Measurements from ENCODE around the gene PLXNC1.

The PLXNC1 gene

DNA sequence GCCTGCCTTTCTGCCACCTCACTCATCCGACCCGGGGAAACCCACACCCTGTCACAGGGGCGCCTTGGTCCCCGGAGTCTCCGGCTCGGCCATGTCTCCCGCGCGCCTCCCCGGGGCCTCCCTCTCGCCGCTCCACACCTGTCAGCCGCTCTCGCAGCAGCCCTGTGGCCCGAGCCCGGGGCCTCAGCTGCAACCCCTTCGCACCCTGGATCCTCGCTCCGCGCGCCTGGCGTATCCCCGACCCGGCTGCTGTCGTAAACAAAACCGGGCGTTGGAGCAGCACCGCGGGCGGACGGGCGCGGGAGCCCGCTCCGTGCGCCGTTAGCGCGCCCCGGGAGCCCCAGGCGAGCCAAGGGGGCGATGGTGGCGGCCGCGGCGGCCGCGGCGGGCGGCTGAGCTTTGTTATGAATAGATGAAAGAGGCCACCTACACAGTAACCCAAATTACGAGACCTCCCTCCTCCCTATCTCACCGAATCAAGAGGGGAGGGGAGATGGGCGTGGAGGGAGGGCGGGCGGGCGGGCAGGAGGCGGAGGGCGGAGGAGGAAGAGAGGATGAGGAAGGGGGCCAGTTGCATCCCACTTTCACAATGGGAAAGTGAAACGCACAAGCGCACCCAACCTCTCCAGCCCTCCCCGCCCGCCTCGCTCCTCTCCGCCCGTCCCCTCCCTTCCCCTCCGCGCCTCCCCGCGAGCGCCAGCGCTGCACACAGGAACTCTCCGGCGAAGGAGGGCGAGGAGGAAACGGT lies at the start of gene PLXNC1:
Gene PLXNC1, plus strand, starts transcription at position 587 of the 748 bp plus-strand sequence. CDS start 395 bp downstream, outside the sequence.
- DNase-seq, result peak in 41 of 42 donors; percentile 37 to 91 (median 71)
- intact Hi-C loops (cut with DNase I), result loop anchor here (2.0 to 10.0 kb wide), 3 partner anchors 39 to 384 kb away; no protein-coding TSS in a partner anchor

DNA sequence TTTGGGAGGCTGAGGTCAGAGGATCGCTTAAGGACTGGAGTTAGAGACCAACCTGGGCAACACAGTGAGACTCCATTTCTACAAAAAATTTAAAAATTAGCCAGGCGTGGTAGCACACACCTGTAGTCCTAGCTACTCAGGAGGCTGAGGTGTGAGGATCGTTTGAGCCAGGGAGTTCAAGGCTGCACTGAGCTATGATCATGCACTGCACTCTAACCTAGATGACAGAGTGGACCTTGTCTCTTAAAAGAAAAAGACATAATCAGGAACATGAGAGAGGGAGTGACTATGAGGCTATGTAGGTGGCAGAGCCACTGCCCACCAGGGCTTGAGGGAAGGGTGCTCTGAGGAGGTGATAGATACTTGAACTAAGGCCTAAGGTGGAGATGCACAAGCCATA lies 49.2 kb upstream of the PLXNC1 start:
- DNase-seq, result no peak
- intact Hi-C loops (cut with DNase I), result no loop called here

DNA sequence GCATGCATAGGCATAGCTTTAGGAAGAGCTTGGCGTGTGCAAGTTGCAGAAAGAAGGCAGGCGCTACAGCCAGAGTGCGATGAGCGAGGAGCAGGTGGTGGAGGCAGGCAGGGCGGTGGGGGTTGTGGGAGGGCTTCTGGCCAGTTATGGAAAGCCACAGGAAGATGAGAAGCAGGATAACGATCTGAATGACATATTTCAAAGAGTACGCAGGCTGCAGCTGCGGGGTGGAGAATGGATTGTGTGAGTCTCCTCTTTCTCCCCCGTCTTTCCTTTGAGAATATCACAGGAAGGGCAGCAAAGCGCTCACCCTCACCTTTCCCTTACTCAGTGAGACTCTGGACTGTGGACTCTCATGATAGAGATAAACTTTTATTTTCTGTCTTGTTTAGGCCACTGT lies 48.7 kb upstream of the PLXNC1 start:
- no peak for DNase-seq
- intact Hi-C loops (cut with DNase I), result loop anchor here (5.0 to 10.0 kb wide), 2 partner anchors 355 to 597 kb away; no protein-coding TSS in a partner anchor

DNA sequence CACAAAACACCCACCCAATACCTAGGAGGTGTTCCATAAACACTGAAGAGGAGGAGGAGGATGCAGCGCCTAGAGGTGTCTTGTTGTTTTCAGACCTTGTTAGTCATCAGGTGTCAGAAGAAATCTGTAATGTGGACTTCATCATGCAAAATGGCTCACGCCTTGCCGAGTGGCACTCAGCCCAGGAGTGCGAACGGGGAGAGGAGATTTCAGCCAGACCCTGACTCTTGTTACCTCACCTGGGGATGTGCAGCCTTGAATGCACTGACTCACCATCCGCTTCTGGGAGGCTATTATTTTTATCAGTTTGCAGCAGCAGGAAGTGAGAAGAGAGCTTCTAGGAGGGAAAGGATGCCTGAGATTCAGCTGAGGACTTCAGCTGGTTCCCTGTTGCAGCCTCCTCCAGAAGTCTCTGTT lies 48.2 kb upstream of the PLXNC1 start:
- no peak for DNase-seq
- intact Hi-C loops (cut with DNase I), result loop anchor here (5.0 to 10.0 kb wide), 2 partner anchors 355 to 598 kb away; no protein-coding TSS in a partner anchor

DNA sequence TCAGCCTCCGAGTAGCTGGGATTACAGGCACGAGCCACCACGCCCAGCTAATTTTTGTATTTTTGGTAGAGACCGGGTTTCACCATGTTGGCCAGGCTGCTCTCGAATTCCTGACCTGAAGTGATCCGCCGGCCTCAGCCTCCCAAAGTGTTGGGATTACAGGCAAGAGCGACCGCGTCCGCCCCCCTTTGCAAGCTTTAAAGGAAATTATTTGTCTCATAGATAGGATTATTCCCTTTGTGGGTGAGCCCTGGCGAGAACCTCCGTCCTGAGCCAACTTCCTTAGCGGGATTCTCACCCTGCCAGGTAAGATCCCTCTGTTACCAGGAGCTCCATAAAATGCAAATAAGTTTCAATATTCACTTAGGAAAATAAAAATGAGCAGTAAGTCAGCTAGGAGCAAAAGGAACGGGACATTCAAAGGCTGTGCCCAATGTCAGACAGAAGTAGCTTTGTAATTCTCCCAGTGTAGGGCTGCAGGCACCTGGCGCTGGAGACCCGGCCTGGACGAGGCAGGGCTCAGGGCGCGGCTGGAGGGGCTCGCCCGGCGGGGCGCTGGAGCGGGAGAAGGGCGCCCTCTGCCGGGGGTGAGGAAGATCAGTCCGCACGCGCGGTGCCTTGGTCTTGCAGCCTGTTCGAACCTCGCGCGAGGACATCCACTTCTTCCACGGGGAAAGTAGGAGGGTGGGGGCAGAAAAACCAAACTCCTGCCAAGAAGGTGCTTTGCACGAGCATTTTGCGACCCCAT lies 47.2 kb upstream of the PLXNC1 start:
- intact Hi-C loops (cut with DNase I), result loop anchor here (5.0 to 10.0 kb wide), 2 partner anchors 356 to 599 kb away; no protein-coding TSS in a partner anchor
- DNase-seq, result peak; percentile 39 to 90 (median 80)

DNA sequence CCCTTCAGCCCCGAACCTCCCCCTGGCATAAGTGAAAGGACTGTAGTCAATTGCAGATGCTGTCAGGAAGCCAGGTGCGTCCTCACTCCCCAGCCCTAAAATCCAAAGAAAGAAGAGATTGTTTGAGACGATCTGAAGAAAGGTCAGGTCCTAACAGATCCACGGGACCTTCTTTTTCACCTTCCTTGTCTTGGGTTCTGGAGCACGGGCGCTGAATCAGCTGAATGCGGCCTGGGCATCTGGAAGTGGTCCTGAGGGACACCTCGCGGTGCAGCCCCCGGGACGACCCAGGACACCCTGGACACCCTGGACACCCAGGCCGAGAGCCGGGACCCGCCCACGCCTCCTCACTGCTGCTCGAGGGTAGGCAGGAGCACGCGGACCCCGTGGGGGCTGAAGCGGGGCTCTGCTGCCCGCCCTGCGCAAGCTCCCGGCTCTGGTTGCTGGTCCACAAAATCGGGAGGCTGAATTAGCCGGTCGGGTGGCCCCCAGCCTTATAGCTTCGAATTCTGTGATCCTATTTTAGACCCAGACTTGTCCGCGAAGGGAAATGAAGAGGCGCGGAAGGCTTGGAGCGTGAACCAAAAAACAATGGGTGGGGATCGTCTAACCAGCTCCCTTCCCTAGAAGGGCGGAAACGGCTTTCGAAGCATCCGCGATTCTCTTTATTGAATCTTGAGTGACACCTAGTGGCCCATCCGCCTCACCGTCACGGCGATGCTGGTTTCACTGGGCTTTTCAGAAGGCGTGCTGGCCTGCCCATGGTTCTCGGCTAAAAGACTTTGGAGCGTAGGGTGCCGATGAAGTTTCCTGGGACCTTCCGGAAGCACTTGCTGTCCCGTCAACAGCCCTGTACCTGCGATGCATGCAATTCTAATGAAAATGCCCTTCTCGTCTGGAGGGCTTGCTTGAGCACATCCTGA lies 46.4 kb upstream of the PLXNC1 start:
- intact Hi-C loops (cut with DNase I), result loop anchor here (2.0 to 10.0 kb wide), 3 partner anchors 357 to 600 kb away; no protein-coding TSS in a partner anchor
- DNase-seq, result peak; percentile 71 to 93 (median 85)

DNA sequence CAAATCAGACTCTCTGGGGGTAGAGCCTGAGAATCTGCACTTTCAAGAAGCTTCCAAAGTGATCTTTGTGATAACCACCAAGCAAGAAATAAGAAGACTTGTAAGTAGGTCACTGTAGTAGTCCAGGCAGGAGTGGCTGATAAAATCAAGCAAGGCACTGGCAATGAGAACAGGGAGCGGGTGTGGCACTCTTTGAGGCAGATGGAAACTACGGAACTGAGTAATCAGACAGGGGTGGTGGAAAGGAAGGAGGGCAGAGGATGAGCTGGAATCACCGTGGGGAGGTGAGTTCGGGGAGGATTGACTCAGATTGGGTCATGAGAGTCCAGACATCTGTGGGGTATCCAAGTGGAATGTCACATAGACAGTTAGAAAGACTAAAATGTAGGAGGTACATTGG lies 44.4 kb upstream of the PLXNC1 start:
- intact Hi-C loops (cut with DNase I), result loop anchor here (2.0 to 10.0 kb wide), 3 partner anchors 359 to 602 kb away; no protein-coding TSS in a partner anchor
- no peak for DNase-seq

DNA sequence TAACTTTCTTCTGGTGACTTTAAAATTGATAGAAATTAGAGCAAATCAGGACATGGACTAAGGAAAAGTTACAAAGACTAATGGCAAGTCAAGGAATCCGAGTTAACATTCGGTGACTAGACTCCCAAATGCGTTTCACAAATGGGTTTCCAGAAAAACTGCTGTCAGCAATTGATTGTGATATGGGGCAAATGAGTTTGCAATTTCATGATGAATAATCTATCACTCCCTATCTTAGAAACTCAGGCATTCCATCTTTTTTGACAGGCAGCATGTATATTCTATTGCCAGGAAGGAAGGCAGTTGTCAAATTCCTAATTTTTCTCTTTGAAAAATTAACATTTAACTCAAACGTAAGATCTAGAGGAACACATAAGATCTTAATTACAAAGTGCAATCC lies 40.5 kb upstream of the PLXNC1 start:
- DNase-seq, result no peak
- intact Hi-C loops (cut with DNase I), result loop anchor here (10.0 kb wide), 1 partner anchor 363 kb away; no protein-coding TSS in a partner anchor

DNA sequence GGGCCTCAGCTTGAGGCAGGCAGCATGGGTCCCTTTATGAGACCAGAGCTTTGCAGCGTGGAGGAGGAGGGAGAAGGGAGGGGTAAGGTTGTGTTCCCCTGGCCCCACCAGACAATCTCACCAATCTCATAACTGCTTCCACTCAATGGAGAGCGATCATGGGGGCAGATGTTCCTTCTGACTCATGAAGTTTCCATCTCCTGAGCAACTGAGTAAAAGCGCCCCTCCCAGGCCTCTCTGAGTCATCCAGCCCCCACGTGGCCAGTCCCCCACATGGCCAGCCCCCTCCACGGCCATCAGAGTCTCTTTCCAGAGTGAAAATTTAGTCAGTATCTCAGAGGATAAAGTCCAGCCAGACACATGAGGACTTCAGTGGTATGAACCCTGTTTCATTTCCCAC lies 39.2 kb upstream of the PLXNC1 start:
- intact Hi-C loops (cut with DNase I), result loop anchor here (10.0 kb wide), 1 partner anchor 364 kb away; no protein-coding TSS in a partner anchor
- no peak for DNase-seq

DNA sequence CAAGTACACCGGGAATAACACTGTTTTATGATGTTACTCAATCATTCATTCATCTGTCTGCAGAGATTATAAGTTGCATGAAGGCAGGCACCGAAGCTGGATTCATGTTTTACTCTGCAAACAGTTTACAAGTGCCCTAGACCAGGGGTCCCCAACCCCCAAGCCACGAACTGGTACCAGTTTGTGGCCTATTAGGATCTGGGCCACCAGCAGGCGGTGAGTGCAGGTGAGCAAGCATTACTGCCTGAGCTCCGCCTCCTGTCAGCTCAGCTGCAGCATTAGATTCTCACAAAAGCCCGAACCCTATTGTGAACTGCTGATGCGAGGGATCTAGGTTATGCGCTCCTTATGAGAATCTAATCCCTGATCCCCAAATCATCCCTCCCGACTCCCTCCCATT lies 38.1 kb upstream of the PLXNC1 start:
- intact Hi-C loops (cut with DNase I), result no loop called here
- DNase-seq, result no peak

DNA sequence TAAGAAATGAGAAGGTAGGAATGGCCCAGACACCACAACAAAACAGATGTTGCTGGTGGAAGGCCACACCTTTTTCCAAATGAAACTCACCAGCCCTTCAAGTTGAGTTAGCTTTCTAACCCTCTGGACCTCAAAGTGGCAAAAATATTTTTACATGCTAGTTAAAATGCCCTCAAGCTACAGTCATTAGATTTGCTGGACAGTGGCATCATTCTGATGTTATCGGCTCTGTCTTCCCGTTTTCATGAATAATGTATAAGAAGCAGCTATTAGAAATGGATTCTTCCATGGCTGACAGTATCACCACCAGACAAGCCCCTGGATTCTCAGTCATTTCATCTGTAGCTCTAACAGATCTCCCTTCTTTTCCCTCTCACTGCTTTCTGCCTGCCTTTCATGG lies 37.1 kb upstream of the PLXNC1 start:
- DNase-seq, result no peak
- intact Hi-C loops (cut with DNase I), result no loop called here

DNA sequence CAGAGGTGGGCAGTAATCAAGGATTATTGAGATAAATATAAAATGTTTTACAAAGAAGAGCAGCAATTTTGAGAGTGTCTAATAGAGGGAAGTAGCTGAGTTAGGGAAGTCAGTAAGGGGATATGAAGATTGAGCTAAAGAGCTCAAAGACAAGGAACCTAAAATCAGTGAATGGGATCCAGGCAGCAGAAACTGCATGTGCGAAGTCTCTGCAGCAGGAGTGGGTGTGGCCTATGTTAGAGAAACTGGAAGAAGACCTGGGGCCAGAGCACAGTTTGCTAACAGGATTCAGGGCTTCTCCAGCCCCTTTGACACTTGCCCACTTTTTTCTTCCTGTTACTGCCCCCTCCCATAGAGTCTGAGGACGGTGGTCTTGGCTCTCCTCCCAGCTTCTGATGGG lies 36.3 kb upstream of the PLXNC1 start:
- intact Hi-C loops (cut with DNase I), result no loop called here

DNA sequence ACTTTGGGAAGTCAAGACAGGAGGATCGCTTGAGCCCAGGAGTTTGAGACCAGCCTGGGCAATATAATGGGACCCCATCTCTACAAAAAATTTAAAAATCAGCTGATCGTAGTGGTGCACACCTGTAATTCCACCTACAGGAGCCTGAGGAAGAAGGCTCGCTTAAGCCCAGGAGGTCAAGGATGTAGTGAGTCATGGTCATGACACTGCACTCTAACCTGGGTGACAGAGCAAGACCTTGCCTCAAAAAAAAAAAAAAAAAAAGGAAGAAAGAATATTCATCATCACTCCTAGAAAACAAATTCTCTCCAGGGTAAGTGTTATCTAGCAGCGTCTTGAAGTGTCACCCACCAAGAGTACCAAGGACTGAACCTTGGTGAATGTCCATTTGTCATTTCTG lies 34.2 kb upstream of the PLXNC1 start:
- no peak for DNase-seq
- intact Hi-C loops (cut with DNase I), result no loop called here

More for the DNA sequence above, 36.3 kb upstream of the PLXNC1 start:
- DNase-seq, result peak in 2 of 42 donors; percentile 10 to 16

DNA sequence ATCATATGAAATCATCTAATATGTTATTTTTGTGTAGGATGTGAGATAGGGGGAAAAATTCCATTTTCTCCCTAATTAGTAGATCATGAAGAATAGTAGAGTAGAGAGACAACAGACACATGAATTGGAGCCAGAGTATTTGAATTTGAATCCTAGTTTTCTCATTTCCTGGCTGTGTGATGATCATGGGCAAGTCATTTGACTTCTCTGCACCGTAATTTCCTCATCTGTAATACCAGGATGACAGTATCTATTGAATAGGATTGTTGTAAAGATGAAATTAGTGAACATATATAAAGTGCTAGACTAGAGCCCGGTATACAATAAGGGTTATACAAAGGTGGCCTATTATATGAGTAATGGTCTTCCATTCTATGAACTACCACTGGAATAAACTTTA lies 32.2 kb upstream of the PLXNC1 start:
- intact Hi-C loops (cut with DNase I), result no loop called here

DNA sequence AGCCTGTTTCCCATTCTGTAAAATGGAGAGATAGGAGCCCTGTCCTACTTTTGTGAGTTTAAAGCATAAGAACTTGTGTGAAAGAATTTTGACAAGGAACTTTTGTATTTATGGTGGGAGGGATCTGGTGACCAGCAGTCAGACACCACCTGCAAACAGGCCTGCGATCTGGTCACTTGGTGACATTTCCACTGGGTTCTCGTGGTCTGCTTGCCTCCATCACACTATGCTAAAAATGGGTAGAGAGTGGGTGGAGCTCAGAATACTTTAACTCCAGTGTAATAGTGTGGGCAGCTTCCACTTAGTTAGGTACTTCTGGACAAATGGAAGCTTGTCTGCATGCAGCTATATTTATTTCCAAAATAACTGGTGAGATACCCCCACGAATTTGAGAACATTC lies 26.5 kb upstream of the PLXNC1 start:
- no peak for DNase-seq
- intact Hi-C loops (cut with DNase I), result no loop called here

More for the DNA sequence above, 32.2 kb upstream of the PLXNC1 start:
- no peak for DNase-seq

DNA sequence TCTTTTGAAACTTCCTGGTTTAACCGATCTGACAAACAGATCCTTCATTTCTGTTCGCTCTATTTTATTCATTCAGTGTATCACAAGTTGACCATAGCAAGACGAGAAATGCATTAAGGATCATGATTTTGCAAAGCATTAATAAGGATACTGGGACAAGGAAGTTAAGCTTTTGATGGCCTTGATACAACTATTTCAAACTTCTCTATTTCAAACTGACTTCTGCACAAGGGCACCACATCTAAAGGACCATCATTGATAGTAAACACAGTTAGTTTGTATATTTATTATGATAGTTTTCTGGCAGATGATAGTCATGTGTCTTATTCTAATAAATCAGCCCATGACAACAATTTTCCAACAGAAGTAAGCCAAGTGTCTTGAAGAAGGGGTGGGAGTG lies 25.8 kb upstream of the PLXNC1 start:
- intact Hi-C loops (cut with DNase I), result no loop called here
- DNase-seq, result no peak

DNA sequence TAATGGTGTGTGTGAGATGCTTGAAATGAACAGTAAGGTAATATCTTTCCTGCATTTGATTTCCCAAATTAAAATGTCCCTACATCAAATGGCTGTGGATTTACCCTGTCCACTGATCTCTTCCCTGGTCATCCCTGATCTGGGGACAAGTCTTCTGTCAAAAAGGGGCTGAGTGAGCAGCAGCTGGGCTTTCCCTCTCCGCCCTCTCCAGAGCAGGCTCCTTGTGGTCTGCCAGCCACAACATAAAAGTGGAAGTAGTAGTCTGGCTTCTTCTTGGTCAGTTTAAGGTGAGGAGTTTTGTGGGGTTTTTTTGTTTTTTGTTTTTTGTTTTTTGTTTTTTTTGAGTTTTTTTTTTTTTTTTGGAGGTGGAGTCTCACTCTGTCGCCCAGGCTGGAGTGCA lies 25.2 kb upstream of the PLXNC1 start:
- intact Hi-C loops (cut with DNase I), result no loop called here
- no peak for DNase-seq

DNA sequence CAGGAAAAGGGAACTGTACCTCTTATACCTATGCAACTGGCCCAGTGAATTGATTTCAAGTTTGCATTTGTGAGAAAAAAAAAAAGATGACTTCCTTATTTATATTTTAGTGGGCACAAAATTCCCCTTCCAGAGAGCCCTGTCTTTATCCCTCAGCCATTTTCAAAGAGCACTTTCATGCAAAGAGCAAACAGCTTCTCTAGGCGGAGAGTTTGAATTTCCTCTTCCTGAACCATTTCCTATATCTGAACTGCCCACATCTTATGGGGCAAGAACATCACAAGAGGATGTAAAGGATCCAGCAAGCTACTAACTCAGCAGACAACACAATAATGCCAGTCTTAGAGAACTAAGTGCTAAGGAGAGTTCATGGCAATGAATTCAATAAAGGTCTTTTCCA lies 22.3 kb upstream of the PLXNC1 start:
- DNase-seq, result no peak
- intact Hi-C loops (cut with DNase I), result no loop called here

Measured in head of caudate nucleus (tissue), 42 donors.